Effector memory CD8-positive, alpha-beta T cell (primary cell): Measurements from ENCODE around the gene C2CD4C.
"Not testable (repeated sequence)": the region's sequence is repeated elsewhere in the genome, so short reads cannot be mapped to it uniquely, and the experiment has no call there.

Source experiments
- ATAC-seq: fragments of 150-1000 bp; cut with Tn5 transposase; replicated peaks from 2 replicates; pipeline ENCODE4 v1.10.0; 2021; ENCODE audit warnings: mild to moderate bottlenecking, moderate library complexity
- DNase-seq, 3 experiments: peaks; one replicate each; pipeline ENCODE4 v3.0.0; 2021
- H3K27ac Mint-ChIP-seq, 2 donors: one replicate each; pipeline ENCODE4 v1.8.0; 2022; ENCODE audit warnings: mild to moderate bottlenecking in 2 of 2, mixed read lengths in 2 of 2, moderate library complexity in 2 of 2
- H3K27me3 Mint-ChIP-seq, 2 donors: one replicate each; pipeline ENCODE4 v1.8.0; 2022; ENCODE audit warnings: mixed read lengths in 2 of 2
- H3K36me3 Mint-ChIP-seq: one replicate; pipeline ENCODE4 v1.8.0; 2022; ENCODE audit warnings: mild to moderate bottlenecking, moderate library complexity, mixed read lengths; ENCODE audit not compliant: insufficient read depth
- H3K4me1 Mint-ChIP-seq, 2 donors: one replicate each; pipeline ENCODE4 v1.8.0; 2022; ENCODE audit warnings: low read depth in 2 of 2, mixed read lengths in 2 of 2
- H3K4me3 Mint-ChIP-seq, 2 donors: one replicate each; pipeline ENCODE4 v1.8.0; 2022; ENCODE audit warnings: mild to moderate bottlenecking in 2 of 2, mixed read lengths in 2 of 2, moderate library complexity in 2 of 2
- H3K9me3 Mint-ChIP-seq, 2 donors: one replicate each; pipeline ENCODE4 v1.8.0; 2022; ENCODE audit warnings: mixed read lengths in 2 of 2

The C2CD4C gene

GRCh38 chr19:383922-384798, 24.8 kb downstream of the C2CD4C start:
- H3K27ac Mint-ChIP-seq: no peak overlapping the region
- peaks cover 47 to 72% of the 10 kb centered on the region in 2 donors for H3K27me3 Mint-ChIP-seq

DNA sequence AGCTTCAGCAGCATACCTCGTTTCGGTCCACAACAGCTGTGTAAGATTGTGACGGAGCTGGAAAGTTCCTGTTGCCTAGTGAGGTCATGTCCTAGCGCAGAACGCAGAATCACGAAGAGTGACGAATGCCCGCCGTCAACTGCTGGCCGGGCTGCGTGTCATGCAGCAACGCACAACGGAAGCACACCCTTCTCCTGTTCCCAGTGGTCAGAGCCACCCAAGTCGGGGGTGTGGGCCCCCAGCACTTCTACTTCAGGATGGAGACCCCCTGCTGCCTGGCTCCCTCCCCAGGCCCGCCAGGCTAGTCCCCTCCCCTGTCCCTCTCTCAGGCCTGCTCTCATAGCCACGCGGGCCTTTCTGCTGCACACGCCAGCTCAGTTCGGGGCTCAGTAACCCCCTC, 25.9 kb downstream of the C2CD4C start:
- peaks cover 6% of the 10 kb centered on the region for H3K36me3 Mint-ChIP-seq
- peaks cover 38 to 65% of the 10 kb centered on the region in 2 donors for H3K27me3 Mint-ChIP-seq
- H3K4me1 Mint-ChIP-seq: peaks cover 6 to 12% of the 10 kb centered on the region in 2 donors
- H3K9me3 Mint-ChIP-seq: peaks cover 0 to 2% of the 10 kb centered on the region in 2 donors
- peak overlapping the region in 1 of 2 donors; percentile 15 for H3K4me3 Mint-ChIP-seq
- H3K27ac Mint-ChIP-seq: no peak overlapping the region
- ATAC-seq: no peak
- no peak for DNase-seq

More at GRCh38 chr19:383922-384798, 24.8 kb downstream of the C2CD4C start:
- H3K9me3 Mint-ChIP-seq: peaks cover 0 to 2% of the 10 kb centered on the region in 2 donors
- ATAC-seq: no peak
- H3K4me1 Mint-ChIP-seq: peaks cover 6 to 12% of the 10 kb centered on the region in 2 donors
- no peak for DNase-seq
- H3K36me3 Mint-ChIP-seq: peaks cover 6% of the 10 kb centered on the region
- no peak overlapping the region for H3K4me3 Mint-ChIP-seq

GRCh38 chr19:382578-382977, 26.4 kb downstream of the C2CD4C start:
- not testable (repeated sequence) for H3K9me3 Mint-ChIP-seq, H3K27ac Mint-ChIP-seq, DNase-seq, H3K36me3 Mint-ChIP-seq
- H3K27me3 Mint-ChIP-seq: peaks cover 38 to 66% of the 10 kb centered on the region in 2 donors
- peak overlapping the region in 1 of 2 donors; percentile 15 for H3K4me3 Mint-ChIP-seq
- peak; percentile 63 for ATAC-seq
- peaks cover 7 to 12% of the 10 kb centered on the region in 2 donors for H3K4me1 Mint-ChIP-seq

GRCh38 chr19:381901-382300, 27.0 kb downstream of the C2CD4C start:
- not testable (repeated sequence) for H3K4me3 Mint-ChIP-seq, H3K9me3 Mint-ChIP-seq, ATAC-seq, H3K36me3 Mint-ChIP-seq, DNase-seq, H3K27ac Mint-ChIP-seq
- peaks cover 7 to 12% of the 10 kb centered on the region in 2 donors for H3K4me1 Mint-ChIP-seq
- H3K27me3 Mint-ChIP-seq: peaks cover 38 to 63% of the 10 kb centered on the region in 2 donors

- H3K9me3 Mint-ChIP-seq, H3K36me3 Mint-ChIP-seq, DNase-seq, ATAC-seq, H3K4me3 Mint-ChIP-seq: not testable (repeated sequence)
- H3K27me3 Mint-ChIP-seq: peaks cover 35 to 60% of the 10 kb centered on the region in 2 donors
- H3K27ac Mint-ChIP-seq: peak overlapping the region in 1 of 2 donors; percentile 75
- H3K4me1 Mint-ChIP-seq: peaks cover 7 to 12% of the 10 kb centered on the region in 2 donors
Observed at GRCh38 chr19:380618-381219, 28.2 kb downstream of the C2CD4C start.

GRCh38 chr19:379796-380195, 29.2 kb downstream of the C2CD4C start:
- Mint-ChIP-seq H3K36me3 (peaks cover 10% of the 10 kb centered on the region), H3K4me3 (no peak overlapping the region), H3K4me1 (peaks cover 7 to 12% of the 10 kb centered on the region in 2 donors), H3K27ac (no peak overlapping the region), H3K9me3 (peaks cover 0 to 2% of the 10 kb centered on the region in 2 donors), H3K27me3 (peaks cover 34 to 61% of the 10 kb centered on the region in 2 donors)
- DNase-seq: no peak
- ATAC-seq: no peak

DNA sequence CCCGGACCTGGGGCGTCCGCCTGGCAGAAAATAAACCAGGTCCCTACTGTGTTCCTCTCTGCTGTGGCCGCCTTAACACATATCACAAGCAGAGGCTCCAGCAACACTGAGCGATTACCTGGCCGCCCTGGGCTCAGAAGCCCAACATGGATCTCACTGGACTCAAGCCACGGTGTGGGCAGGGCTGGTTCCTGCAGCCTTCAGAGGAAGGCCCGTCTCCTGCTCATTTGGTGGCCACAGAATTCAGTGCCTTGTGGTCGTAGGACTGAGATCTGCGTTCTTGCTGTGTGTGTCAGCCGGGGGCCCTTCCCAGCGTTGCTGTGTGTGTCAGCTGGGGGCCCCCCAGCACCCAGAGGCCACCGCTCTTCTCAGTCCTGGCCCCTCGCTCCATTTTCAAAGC, 30.2 kb downstream of the C2CD4C start:
- Mint-ChIP-seq H3K9me3 (peaks cover 0 to 2% of the 10 kb centered on the region in 2 donors), H3K27me3 (peaks cover 25 to 61% of the 10 kb centered on the region in 2 donors), H3K36me3 (peaks cover 7% of the 10 kb centered on the region), H3K4me3 (no peak overlapping the region), H3K27ac (no peak overlapping the region), H3K4me1 (peaks cover 7 to 12% of the 10 kb centered on the region in 2 donors)
- ATAC-seq: no peak
- DNase-seq: no peak

GRCh38 chr19:377801-378581, 31.0 kb downstream of the C2CD4C start:
- no peak for DNase-seq
- peaks cover 0 to 2% of the 10 kb centered on the region in 2 donors for H3K9me3 Mint-ChIP-seq
- H3K36me3 Mint-ChIP-seq: peaks cover 4% of the 10 kb centered on the region
- no peak overlapping the region for H3K4me3 Mint-ChIP-seq
- ATAC-seq: no peak
- H3K27ac Mint-ChIP-seq: peak overlapping the region; percentile 72 to 78
- peaks cover 5 to 8% of the 10 kb centered on the region in 2 donors for H3K4me1 Mint-ChIP-seq
- H3K27me3 Mint-ChIP-seq: peaks cover 25 to 61% of the 10 kb centered on the region in 2 donors

DNA sequence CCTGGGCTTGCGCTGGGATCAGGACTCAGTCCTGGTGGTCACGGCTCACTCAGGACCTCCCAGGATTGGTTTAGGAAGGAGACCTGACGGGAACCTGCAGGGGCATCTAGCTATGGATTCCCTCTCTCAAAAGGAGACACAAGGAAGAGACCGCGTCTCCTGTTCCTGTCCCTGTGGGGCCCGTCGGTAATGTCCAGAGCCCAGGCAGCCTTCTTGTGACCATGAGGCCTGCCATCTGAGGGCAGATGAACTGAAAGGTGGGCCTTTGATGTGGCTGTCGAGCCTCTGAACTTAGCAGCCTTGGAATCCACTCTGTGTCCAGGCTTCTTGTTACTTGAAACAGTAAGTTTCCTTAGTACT, 32.9 kb downstream of the C2CD4C start:
- H3K27ac Mint-ChIP-seq: no peak overlapping the region
- no peak for DNase-seq
- H3K27me3 Mint-ChIP-seq: peaks cover 34 to 72% of the 10 kb centered on the region in 2 donors
- no peak overlapping the region for H3K4me3 Mint-ChIP-seq
- no peaks in the 10 kb centered on the region for H3K9me3 Mint-ChIP-seq
- H3K4me1 Mint-ChIP-seq: peaks cover 0 to 5% of the 10 kb centered on the region in 2 donors
- peaks cover 4% of the 10 kb centered on the region for H3K36me3 Mint-ChIP-seq
- no peak for ATAC-seq

GRCh38 chr19:375395-376110, 33.4 kb downstream of the C2CD4C start:
- H3K36me3 Mint-ChIP-seq: peaks cover 4% of the 10 kb centered on the region
- ATAC-seq: no peak
- H3K4me1 Mint-ChIP-seq: peaks cover 0 to 5% of the 10 kb centered on the region in 2 donors
- no peak overlapping the region for H3K4me3 Mint-ChIP-seq
- peaks cover 37 to 72% of the 10 kb centered on the region in 2 donors for H3K27me3 Mint-ChIP-seq
- no peak for DNase-seq
- no peak overlapping the region for H3K27ac Mint-ChIP-seq
- no peaks in the 10 kb centered on the region for H3K9me3 Mint-ChIP-seq

DNA sequence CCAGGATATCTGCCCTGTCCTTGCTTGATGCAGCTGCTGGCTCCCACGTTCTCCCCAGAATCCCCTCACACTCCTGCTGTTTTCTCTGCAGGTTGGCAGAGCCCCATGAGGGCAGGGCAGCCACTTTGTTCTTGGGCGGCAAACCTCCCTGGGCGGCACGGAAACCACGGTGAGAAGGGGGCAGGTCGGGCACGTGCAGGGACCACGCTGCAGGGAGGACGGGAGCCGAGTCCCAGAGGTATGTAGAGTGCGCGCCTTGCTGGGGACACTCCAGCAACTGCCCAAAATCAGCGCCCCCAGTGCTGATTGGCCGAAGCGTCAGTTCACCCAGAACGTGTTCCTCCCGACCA, 34.1 kb downstream of the C2CD4C start:
- peaks cover 0 to 5% of the 10 kb centered on the region in 2 donors for H3K4me1 Mint-ChIP-seq
- no peaks in the 10 kb centered on the region for H3K9me3 Mint-ChIP-seq
- no peak for DNase-seq
- H3K4me3 Mint-ChIP-seq: no peak overlapping the region
- peaks cover 35 to 69% of the 10 kb centered on the region in 2 donors for H3K27me3 Mint-ChIP-seq
- peaks cover 4% of the 10 kb centered on the region for H3K36me3 Mint-ChIP-seq
- no peak overlapping the region for H3K27ac Mint-ChIP-seq
- no peak for ATAC-seq

DNA sequence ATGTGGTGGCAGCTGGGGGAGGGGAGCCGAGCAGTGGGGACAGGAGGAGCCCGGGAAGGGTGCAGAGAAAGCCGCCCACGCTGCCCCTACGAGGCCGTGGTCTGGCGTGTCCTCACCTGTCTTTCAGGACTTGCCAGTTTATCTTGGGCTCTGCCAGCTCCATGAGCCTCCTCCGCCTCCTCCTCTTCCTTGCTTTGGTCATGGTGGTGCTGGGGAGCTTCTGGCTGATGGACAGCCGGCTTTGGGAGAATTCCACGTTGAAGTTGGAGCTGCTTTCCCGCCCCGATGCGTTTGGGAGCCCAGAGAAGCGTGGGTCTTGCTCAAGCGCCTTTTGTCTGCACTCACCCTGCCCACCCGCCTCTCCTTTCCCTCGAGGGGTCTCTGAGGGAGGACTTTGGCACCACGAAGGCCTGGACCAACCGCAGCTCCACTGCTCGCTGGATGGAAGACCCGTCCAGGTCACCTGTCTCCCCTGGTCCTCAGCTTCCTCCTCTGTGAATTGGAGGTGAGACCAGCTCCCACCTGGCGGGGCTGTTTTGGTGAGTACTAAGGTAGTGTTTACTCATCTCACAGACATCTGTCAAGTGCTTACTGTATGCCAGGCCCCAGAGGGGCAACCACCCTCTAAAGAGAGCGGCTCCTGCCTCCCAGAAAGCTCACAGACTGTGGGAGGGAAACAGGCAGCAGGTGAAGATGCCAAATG, 34.6 kb downstream of the C2CD4C start:
- peaks cover 0 to 5% of the 10 kb centered on the region in 2 donors for H3K4me1 Mint-ChIP-seq
- H3K9me3 Mint-ChIP-seq: no peaks in the 10 kb centered on the region
- no peak overlapping the region for H3K27ac Mint-ChIP-seq
- peaks cover 37 to 75% of the 10 kb centered on the region in 2 donors for H3K27me3 Mint-ChIP-seq
- no peak for DNase-seq
- ATAC-seq: no peak
- peaks cover 4% of the 10 kb centered on the region for H3K36me3 Mint-ChIP-seq
- no peak overlapping the region for H3K4me3 Mint-ChIP-seq
